ENCODE measurements around the gene PTPRD.

GRCh38 chr9:9783211-9783610 is 829.6 kb downstream of the PTPRD start:
- TF ChIP-seq POLR2A (IDR thresholded peaks at IDR 0.05) (no peak), CTCF (IDR thresholded peaks at IDR 0.05) (no peak)
